Activated gamma-delta T cell treated with anti-CD3 and anti-CD28 coated beads, Interleukin-2, amount 50 U/mL, for 16 hours (primary cell): ENCODE data around the gene CMSS1.
"Not testable (repeated sequence)": the region's sequence is repeated elsewhere in the genome, so short reads cannot be mapped to it uniquely, and the experiment has no call there.

Source experiments
- DNase-seq: peaks from one replicate; pipeline ENCODE4 v3.0.0-alpha.2; 2020; ENCODE audit warnings: low read depth

The CMSS1 gene

DNA sequence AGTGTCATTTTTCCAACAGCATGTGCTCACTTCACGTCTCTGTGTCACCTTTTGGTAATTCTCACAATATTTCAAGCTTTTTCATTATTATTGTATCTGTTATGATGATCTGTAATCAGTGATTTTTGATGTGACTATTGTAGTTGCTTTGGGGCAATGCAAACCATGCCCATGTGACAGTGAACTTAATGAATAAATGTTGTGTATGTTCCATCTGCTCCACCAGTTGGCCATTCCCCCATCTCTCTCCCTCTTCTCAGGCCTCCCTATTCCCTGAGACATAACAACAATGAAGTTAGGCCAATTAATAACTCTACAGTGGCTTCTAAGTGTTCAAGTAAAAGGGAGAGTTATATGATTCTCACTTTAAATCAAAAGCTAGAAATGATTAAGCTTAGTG is 410.6 kb downstream of the CMSS1 start:
- no peak for DNase-seq

- not testable (repeated sequence) for DNase-seq
Observed at GRCh38 chr3:100229188-100229587, 411.5 kb downstream of the CMSS1 start.

GRCh38 chr3:100230710-100231109 is 413.0 kb downstream of the CMSS1 start:
- no peak for DNase-seq
